CD1c-positive myeloid dendritic cell (primary cell): ENCODE measurements around the gene SMAD6.

Experiments
- DNase-seq: peaks from one replicate; pipeline ENCODE4 v3.0.0-alpha.2; 2016; ENCODE audit errors: extremely low spot score

The SMAD6 gene

DNA sequence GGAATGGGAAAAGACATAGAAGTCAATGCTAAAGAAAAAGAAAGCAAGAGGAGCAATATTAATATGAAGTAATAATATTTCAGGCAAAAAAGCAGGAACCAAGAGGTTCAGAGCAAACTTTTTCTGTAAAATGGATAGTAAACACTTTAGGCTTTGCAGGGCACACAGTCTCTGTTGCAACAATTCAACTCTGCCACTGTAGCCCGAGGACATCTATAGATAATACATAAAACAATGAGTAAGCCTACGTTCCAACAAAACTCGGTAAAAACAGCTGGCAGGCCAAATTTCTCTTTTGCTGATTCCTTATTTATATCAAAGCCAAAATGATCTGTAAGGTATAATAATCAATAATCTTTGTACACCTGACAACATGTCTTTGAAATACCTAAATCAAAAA, 56.8 kb downstream of the SMAD6 start:
- no peak for DNase-seq

DNA sequence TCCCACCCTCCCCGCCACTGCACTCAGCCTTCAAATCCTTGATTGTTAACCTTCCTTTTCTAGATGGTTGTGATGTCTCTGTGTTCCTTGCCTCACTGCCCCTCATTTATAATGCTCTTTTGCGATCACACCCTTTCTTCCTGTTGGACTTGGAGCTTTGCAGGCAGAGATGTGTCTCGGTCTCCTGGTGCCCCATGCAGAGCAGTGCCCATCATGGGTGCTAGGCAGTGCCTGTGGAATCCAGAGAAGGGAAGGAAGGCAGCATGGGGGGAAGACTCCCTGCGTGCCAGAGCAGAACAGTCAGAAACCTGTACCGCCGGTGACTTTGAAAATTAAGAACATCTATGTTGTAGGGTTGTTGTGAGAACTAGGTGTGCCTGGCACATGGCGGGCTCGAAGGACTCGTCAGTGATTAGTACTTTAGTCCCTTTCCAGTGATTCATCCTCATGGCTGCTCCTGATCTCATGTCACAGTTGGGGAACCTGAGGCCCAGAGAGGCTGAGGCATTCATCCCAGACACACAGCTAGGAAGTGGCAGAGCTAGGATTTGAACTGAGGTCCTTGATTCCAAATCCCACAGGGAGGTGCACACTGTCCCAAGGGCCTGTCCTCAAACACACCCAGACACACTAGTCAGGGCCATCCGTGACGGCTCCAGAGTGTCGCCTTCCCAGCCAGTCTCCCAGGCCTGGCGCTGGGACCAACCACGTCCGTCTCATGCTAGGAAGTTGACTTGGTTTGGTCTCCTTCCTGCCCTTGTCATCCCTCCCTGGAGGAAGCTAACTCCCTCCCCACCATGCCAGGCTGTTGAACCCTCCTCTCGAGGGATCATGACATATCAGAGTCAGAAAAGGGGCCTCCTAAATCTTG, 58.3 kb downstream of the SMAD6 start:
- DNase-seq, result no peak

DNA sequence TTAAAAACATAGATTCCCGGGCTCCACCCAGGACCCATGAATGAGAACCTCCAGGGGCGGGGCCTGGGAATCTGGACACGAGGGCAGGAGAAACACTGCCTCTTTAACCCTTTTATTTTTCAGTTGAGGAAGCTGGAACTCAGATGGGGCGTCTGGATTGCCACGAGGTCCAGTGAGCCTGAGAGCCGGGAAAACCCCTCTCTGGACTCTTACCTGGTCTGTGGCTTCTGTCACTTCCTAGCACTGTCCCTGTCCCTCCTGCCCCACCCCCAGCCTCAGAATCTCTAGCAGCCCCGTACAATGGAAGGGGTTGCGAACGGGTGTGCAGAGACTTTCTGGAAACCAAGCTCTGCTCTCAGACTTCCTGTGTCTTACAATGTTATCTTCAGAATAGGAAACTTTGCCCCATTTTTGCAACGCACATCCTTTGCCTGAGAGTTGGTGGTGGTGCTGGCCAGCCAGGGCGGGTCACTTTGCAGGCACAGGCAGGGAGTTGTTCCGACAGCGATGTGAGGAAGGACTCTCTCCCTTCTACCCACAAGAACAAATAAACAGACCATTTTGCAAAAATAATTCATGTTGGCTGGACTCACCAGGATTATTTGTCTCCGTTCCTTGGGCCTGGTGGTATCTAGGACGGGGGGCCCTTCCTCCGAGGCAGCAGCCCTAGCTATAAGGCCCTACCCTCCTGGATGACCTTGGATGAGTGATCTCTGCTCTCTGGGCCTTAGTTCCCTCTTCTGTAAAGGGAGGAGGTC, 59.1 kb downstream of the SMAD6 start:
- DNase-seq, result no peak

DNA sequence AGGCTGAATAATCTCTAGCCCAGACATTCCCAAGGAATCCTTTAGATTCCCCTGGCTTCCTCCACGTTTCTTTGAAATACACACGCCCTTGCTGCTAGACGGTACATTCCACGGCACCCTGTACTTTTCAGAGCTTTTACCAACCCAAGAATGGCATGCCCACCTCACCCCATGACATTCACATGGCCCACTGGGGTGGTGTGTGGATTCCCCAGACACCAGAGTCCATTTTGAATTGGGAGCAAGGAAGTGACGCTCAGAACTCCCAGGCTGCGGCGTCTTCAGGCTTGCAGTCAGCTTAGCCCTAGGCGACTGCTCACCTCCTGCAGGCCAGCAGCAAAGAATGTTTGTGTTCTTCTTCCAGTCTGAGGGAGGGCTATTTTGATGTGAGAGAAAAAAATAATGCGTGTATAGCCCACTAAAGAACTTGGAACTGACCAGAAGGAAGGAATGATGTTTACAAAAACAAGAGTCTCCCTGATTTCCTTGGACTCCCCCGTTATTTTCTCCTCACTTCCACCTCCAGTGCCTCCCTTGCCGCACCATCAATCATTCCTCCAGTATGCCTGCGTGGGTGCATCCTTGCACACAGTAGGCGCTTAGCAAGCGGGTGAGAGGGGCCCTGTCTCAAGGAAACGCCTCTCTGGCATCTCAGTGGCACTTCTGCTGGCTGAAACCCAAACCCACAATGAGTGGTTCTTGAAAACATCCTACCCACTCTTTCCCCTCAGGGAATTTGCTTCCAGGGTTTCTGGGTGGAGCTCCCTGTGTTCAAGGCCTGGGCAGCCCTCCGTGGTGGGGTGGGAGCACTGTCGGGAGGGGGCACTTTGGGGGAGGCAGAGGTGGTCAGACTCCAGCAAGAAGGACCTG, 59.9 kb downstream of the SMAD6 start:
- DNase-seq, result no peak

DNA sequence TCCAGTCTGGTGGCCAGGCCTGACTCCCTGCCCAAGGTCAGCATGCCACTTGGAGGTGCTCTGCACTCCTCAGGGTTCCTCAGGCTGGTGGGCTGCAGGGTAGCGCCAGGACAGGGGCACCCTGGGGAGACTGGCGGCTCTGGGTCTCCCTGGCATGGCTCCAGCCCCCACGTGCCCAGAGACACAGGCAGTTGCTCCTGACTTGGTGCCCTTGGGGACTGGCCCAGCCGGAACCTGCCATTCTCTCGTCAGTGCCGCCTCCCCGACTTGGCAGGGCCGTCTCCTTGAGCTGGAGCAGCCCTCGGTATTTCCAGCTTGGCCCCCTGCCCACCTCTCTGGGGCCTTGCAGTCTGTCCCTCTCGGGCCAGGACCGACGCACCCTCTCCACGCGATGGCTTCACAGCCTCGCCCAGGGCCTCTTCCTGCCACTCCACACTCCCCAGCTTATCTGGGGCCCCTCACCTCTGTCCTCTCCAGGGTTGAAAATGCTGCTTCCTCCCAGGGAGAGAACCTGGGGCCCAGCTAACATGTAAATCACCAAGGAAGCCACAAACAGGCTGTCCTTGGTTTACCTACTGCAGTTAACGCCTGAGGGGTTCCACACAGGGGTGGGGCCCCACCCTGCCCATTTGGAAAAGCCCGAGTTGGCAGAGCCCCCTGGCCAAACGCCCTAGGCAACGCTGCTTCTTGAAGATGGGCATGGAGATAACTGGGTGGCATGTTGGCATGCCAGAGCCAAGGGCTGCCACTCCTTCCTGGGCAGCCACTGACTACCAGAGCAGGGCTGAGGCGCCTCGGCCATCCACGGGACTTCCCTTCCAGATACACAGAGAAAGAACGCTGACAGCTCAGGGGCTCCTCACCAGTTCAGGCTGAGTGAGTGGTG, 61.4 kb downstream of the SMAD6 start:
- DNase-seq, result no peak

DNA sequence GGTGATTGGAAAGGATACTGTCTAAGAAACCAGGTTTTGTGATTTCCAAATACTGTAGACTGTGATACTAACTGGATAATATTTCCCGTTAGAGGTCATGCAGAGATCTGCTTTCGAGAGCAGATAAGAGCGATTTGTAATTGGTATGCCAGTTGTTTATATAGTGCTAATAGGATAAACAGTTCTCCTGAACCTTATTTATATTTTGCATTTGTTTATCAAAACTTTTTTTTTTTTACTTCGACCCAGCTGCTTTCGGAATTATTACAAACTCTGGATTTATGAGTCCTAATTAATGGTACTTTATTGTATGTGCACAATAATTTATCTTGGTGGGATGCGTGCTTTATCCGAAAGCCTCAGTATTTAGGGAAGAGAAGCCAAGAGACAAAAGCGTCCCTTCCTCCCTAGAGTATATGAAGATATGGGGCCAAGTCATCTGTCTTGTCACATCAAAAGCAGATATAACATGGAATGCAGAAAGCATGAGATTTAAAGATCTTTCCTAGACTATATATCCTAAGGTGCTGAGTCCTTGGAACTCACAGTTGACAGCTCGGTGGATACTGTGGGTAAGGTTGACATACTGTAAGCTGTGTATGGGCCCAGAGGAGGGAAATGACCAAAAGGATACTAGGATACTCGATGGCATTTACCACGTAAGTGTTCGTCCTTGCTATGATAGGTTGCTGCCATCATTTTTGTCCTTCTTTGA, 62.2 kb downstream of the SMAD6 start:
- DNase-seq, result no peak

DNA sequence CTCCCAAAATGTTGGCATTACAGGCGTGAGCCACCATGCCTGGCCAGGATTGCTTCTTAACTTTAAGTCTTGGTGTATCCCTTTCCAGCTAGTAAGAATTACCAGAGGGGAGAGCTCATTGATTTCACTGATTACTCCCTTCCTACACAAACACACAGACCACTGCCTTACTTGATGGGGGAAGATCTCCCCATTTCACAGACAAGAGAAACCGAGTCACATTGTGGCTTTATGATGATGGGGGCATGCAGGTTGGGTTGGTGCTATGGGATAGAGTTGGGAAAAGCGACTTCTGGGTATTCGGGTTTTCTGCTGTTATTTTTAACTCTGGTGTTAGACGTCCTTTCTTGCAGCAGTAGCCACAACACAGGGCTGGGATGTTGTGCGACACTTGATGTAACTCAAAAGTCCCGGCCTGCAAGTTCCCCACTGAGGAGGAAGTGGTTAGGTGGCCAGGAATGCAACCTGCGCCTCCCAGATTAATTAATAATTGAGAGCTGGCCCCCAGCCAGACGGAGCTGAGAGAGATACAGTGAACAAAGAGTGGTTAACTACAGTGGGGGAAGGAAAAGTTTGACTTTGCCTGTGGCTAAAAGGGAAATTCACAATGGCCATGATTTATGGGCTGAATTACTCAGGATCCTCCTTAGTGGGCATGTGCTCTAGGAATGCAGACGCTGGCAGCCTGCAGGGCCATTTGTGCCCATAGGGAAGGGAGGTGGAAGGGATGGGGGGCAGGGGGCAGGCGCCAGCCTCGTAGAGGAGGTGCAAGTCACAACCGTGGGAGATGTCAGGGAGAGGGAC, 63.6 kb downstream of the SMAD6 start:
- DNase-seq, result peak; percentile 44

DNA sequence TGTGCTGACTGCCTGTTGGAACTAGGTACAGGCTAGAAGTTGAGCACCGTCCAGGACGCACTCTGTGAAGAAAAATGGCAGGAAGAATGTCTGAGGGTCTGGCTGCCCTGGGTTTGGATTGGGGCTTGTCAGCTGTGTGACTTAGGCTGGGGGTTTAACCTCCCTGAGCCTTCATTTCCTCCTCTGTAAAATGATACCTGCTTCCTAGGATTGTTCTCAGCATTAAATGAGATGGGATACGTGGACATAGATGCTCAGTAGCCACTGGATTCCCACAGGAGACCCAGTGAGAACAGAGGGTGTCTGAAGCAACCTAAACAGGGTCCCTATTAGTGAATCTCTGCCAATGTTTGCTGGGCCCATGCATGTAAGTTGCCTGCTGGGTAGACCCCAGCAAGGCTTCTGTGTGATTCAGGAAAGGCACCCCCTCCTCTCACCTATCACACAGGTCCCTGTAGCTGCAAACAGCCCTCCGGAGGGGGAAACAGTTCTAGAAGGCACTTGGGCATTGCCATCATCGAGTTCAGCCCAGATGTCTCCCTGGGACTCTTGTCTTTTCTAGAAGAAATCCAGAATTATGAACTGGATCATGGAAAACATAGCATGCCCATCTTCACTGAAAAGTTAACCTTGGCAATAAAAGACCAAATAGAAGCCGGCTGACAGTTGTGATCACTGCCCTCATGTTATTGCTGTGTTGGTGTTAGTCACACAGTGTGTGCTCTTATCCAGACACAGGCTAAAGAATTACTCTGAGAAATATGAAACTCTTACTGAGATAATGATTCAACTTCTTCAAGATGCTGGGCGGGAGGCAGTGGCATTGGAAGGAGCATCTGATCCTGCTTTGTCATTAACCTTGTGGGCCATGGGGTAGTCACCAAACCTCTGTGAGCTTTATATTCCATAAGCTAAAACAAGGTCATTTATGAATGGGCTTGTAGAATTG, 64.5 kb downstream of the SMAD6 start:
- DNase-seq, result no peak

DNA sequence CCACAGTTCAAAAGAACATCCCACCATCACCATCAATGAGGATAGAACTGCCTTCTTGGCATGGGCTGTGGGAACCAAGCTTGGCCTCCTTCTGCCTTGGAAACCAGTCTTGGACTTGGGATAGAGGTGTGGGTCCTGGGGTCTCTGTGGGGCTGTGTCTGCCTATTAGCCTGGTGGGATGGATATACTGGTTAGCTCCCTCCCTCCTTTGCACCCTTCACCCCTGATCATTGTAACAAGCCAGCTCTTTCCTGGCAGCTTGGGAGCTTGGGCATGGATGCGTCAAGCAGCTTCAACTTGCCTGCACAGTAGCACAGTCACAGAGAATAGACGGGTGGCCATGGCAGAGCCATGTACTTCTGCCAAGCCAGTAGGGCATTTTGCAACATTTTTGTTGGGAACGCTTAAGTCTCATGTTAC, 65.2 kb downstream of the SMAD6 start:
- no peak for DNase-seq

DNA sequence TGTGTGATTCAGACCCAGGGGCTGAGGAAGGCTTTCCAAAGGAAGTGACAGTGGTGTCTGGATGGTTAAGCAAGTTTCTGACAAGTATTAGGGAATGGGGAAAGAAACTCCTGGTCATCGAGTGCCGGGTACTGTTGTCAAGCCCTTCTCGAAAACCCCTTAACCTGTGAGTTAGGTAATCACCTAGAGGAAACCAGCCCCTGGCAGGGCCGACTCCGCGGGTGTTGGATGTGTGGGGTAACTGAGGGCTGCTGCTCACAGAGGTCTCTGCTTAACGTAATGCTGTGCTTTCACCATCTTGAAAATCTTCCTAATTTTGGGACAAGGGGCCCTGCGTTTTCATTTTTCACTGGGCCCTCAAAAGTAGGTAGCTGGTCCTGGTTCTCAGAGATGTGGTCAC, 67.0 kb downstream of the SMAD6 start:
- DNase-seq, result no peak

DNA sequence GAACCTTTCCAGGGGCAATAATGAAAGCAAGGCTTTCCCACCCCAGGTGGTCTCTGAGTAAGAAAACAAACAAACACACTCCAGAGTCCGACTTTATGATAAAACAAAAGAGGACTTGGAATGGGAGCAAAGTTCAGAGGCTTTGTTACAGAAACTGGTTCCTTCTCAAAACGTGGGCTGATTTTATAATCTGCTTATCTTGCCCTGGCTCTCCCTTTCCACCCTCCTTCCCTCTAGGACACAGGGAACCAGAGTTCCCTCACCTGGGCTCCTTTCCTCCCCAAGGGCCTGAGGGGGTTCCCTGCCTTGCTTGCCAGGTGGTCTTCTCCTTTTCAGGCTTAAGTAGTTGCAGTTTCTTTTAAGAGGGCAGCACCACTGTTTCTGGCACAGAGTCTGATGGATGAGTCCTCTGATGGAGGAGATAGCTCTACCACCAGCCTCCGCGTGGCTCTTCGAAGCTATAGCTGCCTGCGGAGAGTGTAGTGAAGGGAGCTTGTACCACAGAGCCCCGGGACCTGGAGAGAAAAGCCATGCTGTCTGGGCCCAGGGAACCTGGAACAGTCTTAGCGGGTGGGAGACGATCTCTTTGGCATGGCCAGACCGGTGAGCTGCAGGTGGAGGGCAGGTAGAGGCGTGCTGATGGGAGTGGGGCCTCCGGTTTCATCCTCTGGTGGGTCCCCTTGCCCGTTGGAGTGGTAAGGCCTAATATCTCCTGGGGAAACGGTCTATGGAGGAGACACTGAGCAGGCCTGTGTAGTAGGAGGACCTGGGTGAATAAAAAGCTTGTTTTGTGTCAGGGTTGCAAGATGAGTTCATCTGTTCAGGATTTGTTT, 68.7 kb downstream of the SMAD6 start:
- no peak for DNase-seq

DNA sequence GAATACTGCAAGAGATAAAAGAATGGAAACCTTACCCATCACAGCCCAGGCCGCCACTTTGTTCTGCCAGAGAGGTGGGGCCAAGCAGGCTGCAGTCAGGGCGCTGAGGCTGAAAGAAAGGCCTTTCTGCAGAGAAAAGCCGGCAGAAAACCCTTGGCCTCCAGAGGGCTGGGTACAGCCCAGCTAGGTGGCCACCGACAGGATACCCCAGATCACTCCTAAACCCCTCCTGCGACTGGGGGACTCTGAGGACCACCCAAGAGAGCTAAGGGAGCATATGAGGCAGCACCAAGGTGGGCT, 69.3 kb downstream of the SMAD6 start:
- DNase-seq, result no peak

DNA sequence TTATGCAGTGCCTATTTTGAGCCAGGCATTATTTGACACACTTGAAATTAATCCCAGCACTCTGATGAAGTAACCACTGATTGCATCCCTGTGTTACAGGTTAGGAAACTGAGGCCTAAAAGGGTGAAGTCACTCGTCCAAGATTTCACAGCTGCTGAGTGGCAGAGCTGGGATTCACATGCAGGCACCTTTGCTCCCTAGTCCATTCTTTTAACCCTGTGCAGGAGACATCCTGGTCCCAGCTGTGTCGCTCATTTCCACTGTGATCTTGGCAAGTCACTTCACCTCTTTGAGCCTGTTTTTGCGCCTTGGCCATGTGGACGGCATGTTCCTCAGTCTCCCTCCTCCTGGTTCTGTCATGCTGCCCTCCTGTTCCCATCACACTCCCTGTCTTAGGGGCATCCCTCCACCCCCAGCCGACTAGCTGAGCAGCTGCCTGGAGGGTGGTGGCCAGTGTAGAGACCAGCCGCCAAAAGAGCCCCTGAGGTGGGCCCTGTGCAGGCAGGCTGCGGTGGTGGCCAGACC, 70.6 kb downstream of the SMAD6 start:
- no peak for DNase-seq

DNA sequence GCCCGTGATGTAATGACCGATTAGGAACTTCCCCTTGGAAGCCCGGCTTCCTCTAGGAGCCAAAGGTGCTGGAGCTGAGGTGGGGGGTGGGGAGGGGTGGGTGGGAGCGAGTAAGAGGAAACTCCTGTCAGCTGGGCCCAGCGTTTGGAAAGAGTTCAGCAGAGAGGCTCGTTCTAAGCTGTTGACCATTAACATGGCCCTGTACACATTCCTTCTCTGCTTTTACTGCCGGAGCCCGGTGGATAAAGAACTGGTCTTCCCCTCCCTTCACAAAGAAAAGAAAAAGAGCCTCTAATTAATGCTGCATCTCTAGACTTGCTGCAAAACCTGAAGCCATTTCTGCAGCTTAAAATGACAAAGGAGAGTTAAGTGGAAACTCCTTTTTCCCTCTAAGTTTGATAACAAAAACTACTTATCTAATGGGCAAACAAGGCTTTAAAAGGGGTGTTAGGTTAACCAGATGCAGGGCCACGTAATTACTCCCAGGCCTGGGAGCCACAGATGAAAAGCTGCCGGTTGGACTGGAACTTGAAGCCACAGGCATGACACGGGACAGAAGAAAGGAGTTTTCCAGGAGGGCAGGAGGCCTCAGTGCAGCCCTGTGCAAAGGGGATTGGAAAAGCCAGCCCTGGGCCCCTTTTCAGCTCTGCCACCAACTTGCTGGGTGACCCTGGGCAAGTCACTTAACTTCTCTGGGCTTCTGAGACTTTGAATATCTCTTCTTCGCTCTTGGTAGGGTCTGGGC, 71.3 kb downstream of the SMAD6 start:
- DNase-seq, result peak; percentile 21

DNA sequence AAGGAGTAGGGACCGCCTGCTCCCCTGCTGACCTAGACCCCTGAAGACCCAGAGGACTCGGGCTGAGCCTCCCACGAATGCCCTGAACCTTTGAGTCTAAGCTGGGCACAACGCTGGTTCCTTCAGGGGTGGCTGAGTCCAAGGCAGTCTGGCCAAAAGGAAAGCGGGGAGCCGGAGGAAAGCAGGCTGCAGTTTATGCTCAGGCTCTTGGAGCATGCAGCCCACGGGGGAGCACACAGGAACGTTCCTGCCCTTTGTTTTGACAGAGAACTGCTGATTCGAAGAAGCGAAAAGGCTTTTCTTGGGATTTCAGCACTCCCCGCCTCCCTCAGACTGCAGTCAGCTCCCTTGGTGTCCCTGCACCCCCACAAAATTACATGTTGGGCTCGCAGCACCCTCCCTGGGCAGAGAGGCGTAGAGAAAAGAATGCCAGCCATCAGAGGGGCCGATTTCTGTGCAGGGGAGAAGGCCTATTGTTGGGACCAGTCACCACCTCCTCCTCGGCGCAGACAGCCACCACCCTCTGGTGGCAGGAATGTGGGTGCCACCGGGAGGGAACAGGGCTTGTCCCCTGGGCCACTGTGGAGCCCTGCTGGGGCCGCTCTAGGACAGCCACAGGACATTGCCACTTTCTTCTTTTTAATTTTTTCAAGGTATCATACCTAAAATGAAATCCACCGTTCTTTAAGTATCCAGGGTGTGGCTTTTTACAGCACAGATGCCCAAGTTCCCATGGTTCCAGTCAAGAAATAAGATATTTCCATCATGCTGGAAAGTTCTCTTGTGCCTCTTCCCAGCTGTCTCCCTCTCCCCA, 72.2 kb downstream of the SMAD6 start:
- DNase-seq, result peak; percentile 60
